ENCODE measurements around the gene BPIFA2. TPM values are rescaled to one million over a fixed set of nuclear protein-coding genes. Genes with fewer than 3 reads are reported as not detected.

BPIFA2 gene
- total and polyA plus RNA-seq, 2 of the 4 experiments (the other 2 are of a cell fraction) = not detected

DNA sequence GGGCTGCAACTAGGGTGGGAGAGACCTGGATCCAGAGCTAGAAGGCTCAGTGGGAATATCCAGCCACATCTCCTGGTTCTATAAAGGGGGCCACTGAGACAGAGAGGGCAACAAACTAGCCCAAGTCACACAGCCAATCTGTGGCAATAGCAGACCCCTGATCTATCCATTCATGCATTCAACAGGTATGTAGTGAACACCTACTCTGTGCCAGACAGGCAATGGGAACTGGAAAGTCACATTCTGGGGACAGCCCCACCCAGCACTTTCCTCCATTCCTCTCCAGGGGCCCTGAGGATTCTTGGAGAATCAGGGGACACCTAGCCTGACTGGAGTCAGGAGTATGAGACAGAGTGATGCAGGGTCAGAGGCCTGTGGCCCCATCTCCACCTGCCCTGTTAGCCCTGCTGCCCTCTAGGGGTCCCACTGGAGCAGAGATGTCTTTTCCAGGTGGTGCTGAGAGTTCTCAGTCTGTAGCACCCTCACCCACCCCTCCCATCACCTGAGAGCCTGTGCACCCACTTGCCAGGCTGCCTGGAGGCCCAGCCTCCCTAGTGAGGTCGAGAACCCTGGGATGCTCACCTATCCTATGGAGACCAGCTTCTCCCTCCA is 13.6 kb downstream of the BPIFA2 start:
- CTCF ChIA-PET = no interaction called here

More for the DNA sequence above, 13.6 kb downstream of the BPIFA2 start:
- Histone ChIP-seq H2BK120ac (ENCODE audit: low read depth, low read length) (no peak overlapping the region), H3K79me1 (ENCODE audit: low read depth in 1 of 2, low read length in 2 of 2) (no peaks in the 10 kb centered on the region), H3K4me1 (ENCODE audit: control insufficient read depth, insufficient read depth, low read length) (no peaks in the 10 kb centered on the region), H3K36me3 (ENCODE audit: control insufficient read depth, insufficient read depth, low read length) (no peaks in the 10 kb centered on the region), H3K9ac (ENCODE audit: low read depth, low read length) (no peak overlapping the region), H2AFZ (replicated peaks; ENCODE audit: low read length, poor library complexity) (no peak overlapping the region), H2BK15ac (ENCODE audit: low read depth, low read length) (no peak overlapping the region), H3K4ac (ENCODE audit: low read depth, low read length) (no peak overlapping the region), H4K91ac (ENCODE audit: insufficient read depth, low read depth, low read length) (no peak overlapping the region), H3K9me3 (ENCODE audit: control insufficient read depth, insufficient read depth, low read length) (no peaks in the 10 kb centered on the region), H4K20me1 (ENCODE audit: insufficient read depth, low read length) (no peaks in the 10 kb centered on the region), H2AK5ac (ENCODE audit: low read depth, low read length) (no peak overlapping the region), H2BK5ac (ENCODE audit: low read depth, low read length, poor library complexity, severe bottlenecking) (no peak overlapping the region), H3K18ac (ENCODE audit: low read depth, low read length) (no peak overlapping the region), H3K27me3 (ENCODE audit: control insufficient read depth, insufficient read depth, low read length) (no peaks in the 10 kb centered on the region; the same call in 1 of the 2 replicates), H3K14ac (replicated peaks; ENCODE audit: low read depth, low read length) (no peak overlapping the region), H4K8ac (ENCODE audit: low read depth in 2 of 2, low read length in 2 of 2) (no peak overlapping the region), H4K5ac (ENCODE audit: low read depth, low read length) (no peak overlapping the region), H3K4me3 (ENCODE audit: insufficient read depth, low read depth, low read length) (no peak overlapping the region), H3K9me1 (ENCODE audit: insufficient read depth, low read length) (no peaks in the 10 kb centered on the region), H3K4me2 (ENCODE audit: low read depth, low read length) (no peak overlapping the region), H2AK9ac (replicated peaks; ENCODE audit: low read depth, low read length, poor library complexity) (no peak overlapping the region), H3K23ac (ENCODE audit: low read depth, low read length) (no peak overlapping the region), H3K27ac (ENCODE audit: insufficient read depth, low read length) (no peak overlapping the region), H3K56ac (ENCODE audit: extremely low read depth, insufficient read depth, low read length) (no peak overlapping the region), H2BK20ac (ENCODE audit: low read depth, low read length) (no peak overlapping the region)
- no TSS peak for BruUV-seq (replicated peaks)
- TF ChIP-seq, protein P1, sequence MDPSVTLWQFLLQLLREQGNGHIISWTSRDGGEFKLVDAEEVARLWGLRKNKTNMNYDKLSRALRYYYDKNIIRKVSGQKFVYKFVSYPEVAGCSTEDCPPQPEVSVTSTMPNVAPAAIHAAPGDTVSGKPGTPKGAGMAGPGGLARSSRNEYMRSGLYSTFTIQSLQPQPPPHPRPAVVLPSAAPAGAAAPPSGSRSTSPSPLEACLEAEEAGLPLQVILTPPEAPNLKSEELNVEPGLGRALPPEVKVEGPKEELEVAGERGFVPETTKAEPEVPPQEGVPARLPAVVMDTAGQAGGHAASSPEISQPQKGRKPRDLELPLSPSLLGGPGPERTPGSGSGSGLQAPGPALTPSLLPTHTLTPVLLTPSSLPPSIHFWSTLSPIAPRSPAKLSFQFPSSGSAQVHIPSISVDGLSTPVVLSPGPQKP (IDR thresholded peaks at IDR 0.05; ENCODE audit: borderline replicate concordance, low read depth, low read length) = no peak
- TF ChIP-seq FOS (IDR thresholded peaks at IDR 0.05; ENCODE audit: low read depth, low read length) = no peak
- TF ChIP-seq, protein P2, sequence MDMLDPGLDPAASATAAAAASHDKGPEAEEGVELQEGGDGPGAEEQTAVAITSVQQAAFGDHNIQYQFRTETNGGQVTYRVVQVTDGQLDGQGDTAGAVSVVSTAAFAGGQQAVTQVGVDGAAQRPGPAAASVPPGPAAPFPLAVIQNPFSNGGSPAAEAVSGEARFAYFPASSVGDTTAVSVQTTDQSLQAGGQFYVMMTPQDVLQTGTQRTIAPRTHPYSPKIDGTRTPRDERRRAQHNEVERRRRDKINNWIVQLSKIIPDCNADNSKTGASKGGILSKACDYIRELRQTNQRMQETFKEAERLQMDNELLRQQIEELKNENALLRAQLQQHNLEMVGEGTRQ (IDR thresholded peaks at IDR 0.05; ENCODE audit: low read depth, low read length) = no peak
- no peak for TF ChIP-seq MXI1 (IDR thresholded peaks at IDR 0.05; ENCODE audit: borderline replicate concordance, low read depth, low read length)
- no peak for TF ChIP-seq MAFK (IDR thresholded peaks at IDR 0.05; ENCODE audit: low read depth, low read length)
- TF ChIP-seq NFE2L2 (IDR thresholded peaks at IDR 0.05; ENCODE audit: low read depth, low read length) = no peak
- no peak for TF ChIP-seq RFX5 (IDR thresholded peaks at IDR 0.05; ENCODE audit: low read depth, low read length)
- no peak for TF ChIP-seq BHLHE40 (IDR thresholded peaks at IDR 0.05; ENCODE audit: low read depth, low read length)
- no peak for TF ChIP-seq SMC3 (IDR thresholded peaks at IDR 0.05; ENCODE audit: low read depth, low read length)
- TF ChIP-seq, protein P3, sequence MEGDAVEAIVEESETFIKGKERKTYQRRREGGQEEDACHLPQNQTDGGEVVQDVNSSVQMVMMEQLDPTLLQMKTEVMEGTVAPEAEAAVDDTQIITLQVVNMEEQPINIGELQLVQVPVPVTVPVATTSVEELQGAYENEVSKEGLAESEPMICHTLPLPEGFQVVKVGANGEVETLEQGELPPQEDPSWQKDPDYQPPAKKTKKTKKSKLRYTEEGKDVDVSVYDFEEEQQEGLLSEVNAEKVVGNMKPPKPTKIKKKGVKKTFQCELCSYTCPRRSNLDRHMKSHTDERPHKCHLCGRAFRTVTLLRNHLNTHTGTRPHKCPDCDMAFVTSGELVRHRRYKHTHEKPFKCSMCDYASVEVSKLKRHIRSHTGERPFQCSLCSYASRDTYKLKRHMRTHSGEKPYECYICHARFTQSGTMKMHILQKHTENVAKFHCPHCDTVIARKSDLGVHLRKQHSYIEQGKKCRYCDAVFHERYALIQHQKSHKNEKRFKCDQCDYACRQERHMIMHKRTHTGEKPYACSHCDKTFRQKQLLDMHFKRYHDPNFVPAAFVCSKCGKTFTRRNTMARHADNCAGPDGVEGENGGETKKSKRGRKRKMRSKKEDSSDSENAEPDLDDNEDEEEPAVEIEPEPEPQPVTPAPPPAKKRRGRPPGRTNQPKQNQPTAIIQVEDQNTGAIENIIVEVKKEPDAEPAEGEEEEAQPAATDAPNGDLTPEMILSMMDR (conservative IDR thresholded peaks at IDR 0.05; ENCODE audit: low read depth, low read length) = no peak
- no peak for TF ChIP-seq RCOR1 (IDR thresholded peaks at IDR 0.05; ENCODE audit: insufficient replicate concordance, low read length)
- no peak for TF ChIP-seq CHD1 (IDR thresholded peaks at IDR 0.05; ENCODE audit: low read depth, low read length)
- TF ChIP-seq RAD21 (IDR thresholded peaks at IDR 0.05; ENCODE audit: low read length) = no peak
- no peak for TF ChIP-seq POLR2A (IDR thresholded peaks at IDR 0.05; ENCODE audit: low read depth, low read length)
- TF ChIP-seq MAZ (IDR thresholded peaks at IDR 0.05; ENCODE audit: borderline replicate concordance, low read depth, low read length) = no peak
- TF ChIP-seq CEBPB (IDR thresholded peaks at IDR 0.05; ENCODE audit: low read depth, low read length) = no peak
- DNase-seq (no peak), ATAC-seq (ENCODE audit: low read depth) (no peak)
- in situ Hi-C loops (cut with MboI; ENCODE audit: low sequenced_read_pairs) (no loop called here), dilution Hi-C loops (cut with HindIII; ENCODE audit: low sequenced_read_pairs, unreplicated experiment) (no loop called here), intact Hi-C loops (cut with micrococcal nuclease) (no loop called here)
- POLR2A ChIA-PET (ENCODE audit: unreplicated experiment) = no interaction called here
- no CpG with 5 or more reads among the region's 1 CpG for WGBS, 2 experiments (ENCODE audit: extremely low coverage in 2 of 2, insufficient read length in 1 of 2)

All from IMR-90 (cell line).